Smooth muscle cell (in vitro differentiated cells): Measurements from ENCODE around the gene FAR2. TPM values are rescaled to one million over a fixed set of nuclear protein-coding genes. Genes with fewer than 3 reads are reported as not detected.
A peak's percentile ranks its signal among the peaks of the same experiment; 100 is the strongest.
"Not testable (repeated sequence)": the region's sequence is repeated elsewhere in the genome, so short reads cannot be mapped to it uniquely, and the experiment has no call there.

Experiments
- DNase-seq: peaks from one replicate; lab custom pipeline; 2025; ENCODE audit not compliant: unreplicated experiment; lab: John Stamatoyannopoulos, UW
- H2AFZ ChIP-seq: fragments of 200-600 bp; sonication (generic); 2 replicates; pipeline ENCODE4 v1.6.0; 2016; ENCODE audit warnings: antibody characterized with exemption, low read depth, mild to moderate bottlenecking
- H3F3A ChIP-seq: fragments of 200-600 bp; sonication (generic); 2 replicates; pipeline ENCODE4 v1.6.0; 2017; ENCODE audit warnings: antibody characterized with exemption, low read depth
- H3K27ac ChIP-seq: fragments of 200-600 bp; sonication (generic); 2 replicates; pipeline ENCODE4 v1.5.1; 2016; ENCODE audit warnings: low read depth, mild to moderate bottlenecking
- H3K27me3 ChIP-seq: fragments of 200-600 bp; sonication (generic); 2 replicates; pipeline ENCODE4 v1.6.1; 2016; ENCODE audit warnings: low read depth, mild to moderate bottlenecking
- H3K36me3 ChIP-seq: fragments of 200-600 bp; sonication (generic); 2 replicates; pipeline ENCODE4 v1.5.1; 2016; ENCODE audit warnings: low read depth
- H3K4me1 ChIP-seq: fragments of 200-600 bp; sonication (generic); 2 replicates; pipeline ENCODE4 v1.5.1; 2016; ENCODE audit warnings: low read depth
- H3K4me2 ChIP-seq: fragments of 200-600 bp; sonication (generic); 2 replicates; pipeline ENCODE4 v1.6.0; 2016; ENCODE audit warnings: mild to moderate bottlenecking
- H3K4me3 ChIP-seq: fragments of 200-600 bp; sonication (generic); 2 replicates; pipeline ENCODE4 v1.5.1; 2016; ENCODE audit warnings: mild to moderate bottlenecking
- H3K79me2 ChIP-seq: fragments of 200-600 bp; sonication (generic); 2 replicates; pipeline ENCODE4 v1.6.0; 2016; ENCODE audit warnings: low read depth, mild to moderate bottlenecking
- H3K9ac ChIP-seq: fragments of 200-600 bp; sonication (generic); 2 replicates; pipeline ENCODE4 v1.6.0; 2016; ENCODE audit warnings: low read depth
- H3K9me3 ChIP-seq: fragments of 200-600 bp; sonication (generic); replicated peaks from 2 replicates; pipeline ENCODE4 v1.5.1; 2016; ENCODE audit warnings: low read depth
- H4K20me1 ChIP-seq: fragments of 200-600 bp; sonication (generic); 2 replicates; pipeline ENCODE4 v1.6.0; 2016; ENCODE audit warnings: low read depth
- CTCF ChIP-seq: fragments of 200-600 bp; sonication (generic); IDR thresholded peaks from 2 replicates; pipeline ENCODE4 v1.5.1; 2017; ENCODE audit warnings: borderline replicate concordance, mild to moderate bottlenecking, antibody characterized with exemption; ENCODE audit not compliant: insufficient read depth, poor library complexity, severe bottlenecking
- WGBS: methylation state at CpG from one replicate; pipeline ENCODE4 v1.1.7; 2016; ENCODE audit warnings: low lambda C conversion rate; 5-methylcytosine and 5-hydroxymethylcytosine counted together
- polyA plus RNA-seq: library from polyadenylated mRNA; unstranded; fragments of >200 nt; fragmentation: Nextera tagmentation; extraction: Ambion mirVana; gene quantifications from 2 replicates; pipeline ENCODE4 v1.2.1, GENCODE V29; 2016
- total RNA-seq: library from RNA; depleted of rRNA; stranded (reverse); fragments of >200 nt; gene quantifications from 2 replicates; pipeline ENCODE4 v1.2.3, GENCODE V29; 2014

Gene FAR2
- total and polyA plus RNA-seq, 2 experiments from 2014 or later = 1.5 to 8.5 TPM

- no peak for TF ChIP-seq CTCF
- DNase-seq = no peak
- Histone ChIP-seq H3F3A (peaks cover 6% of the 10 kb centered on the region), H3K9me3 (no peaks in the 10 kb centered on the region), H2AFZ (peak overlapping the region; percentile 65), H3K27me3 (no peaks in the 10 kb centered on the region), H3K36me3 (no peaks in the 10 kb centered on the region), H3K4me1 (no peaks in the 10 kb centered on the region), H3K79me2 (no peaks in the 10 kb centered on the region), H3K4me3 (no peak overlapping the region), H3K4me2 (peak overlapping the region; percentile 41), H3K27ac (peak overlapping the region; percentile 90), H4K20me1 (no peaks in the 10 kb centered on the region), H3K9ac (peak overlapping the region; percentile 86)
- 59% methylated on average over 7 of the region's 7 CpGs for WGBS
Measured at GRCh38 chr12:29164477-29165393, 15.7 kb downstream of the FAR2 start.

- no peak for DNase-seq
- no peak overlapping the region for H3K4me3 ChIP-seq
- H3K4me1 ChIP-seq = no peaks in the 10 kb centered on the region
- no peak overlapping the region for H3K9ac ChIP-seq
- no peak overlapping the region for H2AFZ ChIP-seq
- H3F3A ChIP-seq = peaks cover 6% of the 10 kb centered on the region
- no peaks in the 10 kb centered on the region for H3K36me3 ChIP-seq
- H3K79me2 ChIP-seq = no peaks in the 10 kb centered on the region
- TF ChIP-seq CTCF = no peak
- H3K4me2 ChIP-seq = no peak overlapping the region
- H3K27me3 ChIP-seq = no peaks in the 10 kb centered on the region
- 81% methylated on average over 4 of the region's 4 CpGs for WGBS
- H4K20me1 ChIP-seq = no peaks in the 10 kb centered on the region
- no peak overlapping the region for H3K27ac ChIP-seq
- no peaks in the 10 kb centered on the region for H3K9me3 ChIP-seq
Measured at GRCh38 chr12:29167445-29167844, 18.4 kb downstream of the FAR2 start.

- Histone ChIP-seq H3F3A (peaks cover 6% of the 10 kb centered on the region), H3K4me1 (no peaks in the 10 kb centered on the region), H3K4me3 (no peak overlapping the region), H3K4me2 (no peak overlapping the region), H3K79me2 (no peaks in the 10 kb centered on the region), H4K20me1 (no peaks in the 10 kb centered on the region), H3K27ac (no peak overlapping the region), H3K27me3 (no peaks in the 10 kb centered on the region), H3K9me3 (no peaks in the 10 kb centered on the region), H3K9ac (no peak overlapping the region), H3K36me3 (no peaks in the 10 kb centered on the region), H2AFZ (no peak overlapping the region)
- WGBS = 49% methylated on average over 6 of the region's 6 CpGs
- no peak for DNase-seq
- TF ChIP-seq CTCF = no peak
Measured at GRCh38 chr12:29167988-29168387, 18.9 kb downstream of the FAR2 start.

- WGBS = 73% methylated on average over 2 of the region's 2 CpGs
- H3K36me3 ChIP-seq, H3K27me3 ChIP-seq, H2AFZ ChIP-seq, H3K27ac ChIP-seq, H4K20me1 ChIP-seq, H3K9ac ChIP-seq, H3K4me2 ChIP-seq, H3F3A ChIP-seq, H3K9me3 ChIP-seq, DNase-seq, H3K79me2 ChIP-seq, H3K4me1 ChIP-seq, H3K4me3 ChIP-seq: not testable (repeated sequence)
Measured at GRCh38 chr12:29169978-29170377, 20.9 kb downstream of the FAR2 start.

- H3K4me1 ChIP-seq, H3K9me3 ChIP-seq, H3K27me3 ChIP-seq, H3K27ac ChIP-seq, H3K4me2 ChIP-seq, H3K36me3 ChIP-seq, H3K9ac ChIP-seq, H3K79me2 ChIP-seq, H3K4me3 ChIP-seq, H2AFZ ChIP-seq, H3F3A ChIP-seq, H4K20me1 ChIP-seq, DNase-seq: not testable (repeated sequence)
- 92% methylated on average over 5 of the region's 5 CpGs for WGBS
Measured at GRCh38 chr12:29170478-29171084, 21.5 kb downstream of the FAR2 start.
